Measurements from ENCODE around the gene C10orf105.

Gene C10orf105

GRCh38 chr10:71671994-71672946 is 47.3 kb downstream of the C10orf105 start:
- DNase-seq = no peak

- DNase-seq = no peak
These were observed 52.2 kb downstream of the C10orf105 start for GRCh38 chr10:71667387-71667752.

GRCh38 chr10:71666639-71667386 is 52.8 kb downstream of the C10orf105 start:
- DNase-seq = no peak

GRCh38 chr10:71665456-71665855 is 54.1 kb downstream of the C10orf105 start:
- DNase-seq = no peak

- DNase-seq = no peak
These were observed 55.0 kb downstream of the C10orf105 start for GRCh38 chr10:71664585-71664984.

- DNase-seq = no peak
These were observed 56.3 kb downstream of the C10orf105 start for GRCh38 chr10:71663311-71663710.

GRCh38 chr10:71661779-71662336 is 57.7 kb downstream of the C10orf105 start:
- no peak for DNase-seq
